Colonic mucosa (tissue), 4 donors: ENCODE measurements around the gene MCEE. TPM values are rescaled to one million over a fixed set of nuclear protein-coding genes. Genes with fewer than 3 reads are reported as not detected.
A peak's percentile ranks its signal among the peaks of the same experiment; 100 is the strongest.
"Not testable (repeated sequence)": the region's sequence is repeated elsewhere in the genome, so short reads cannot be mapped to it uniquely, and the experiment has no call there.

Experiments
- DNase-seq: peaks from one replicate; pipeline ENCODE4 v3.0.0-alpha.2; 2020
- H3K27ac ChIP-seq: fragments of 200-600 bp; one replicate; pipeline ENCODE4 v1.8.0; 2021
- H3K27me3 ChIP-seq: fragments of 200-600 bp; one replicate; pipeline ENCODE4 v1.8.0; 2021
- H3K36me3 ChIP-seq: fragments of 200-600 bp; one replicate; pipeline ENCODE4 v1.8.0; 2021
- H3K4me1 ChIP-seq: fragments of 200-600 bp; one replicate; pipeline ENCODE4 v1.8.0; 2021; ENCODE audit warnings: mild to moderate bottlenecking
- H3K4me3 ChIP-seq: fragments of 200-600 bp; one replicate; pipeline ENCODE4 v1.8.0; 2021
- H3K9ac ChIP-seq, 2 donors: one replicate each; pipeline ENCODE4 v1.7.0; 2013; ENCODE audit warnings: control low read depth in 2 of 2, low read depth in 2 of 2, low read length in 2 of 2
- H3K9me3 ChIP-seq: fragments of 200-600 bp; one replicate; pipeline ENCODE4 v1.8.0; 2021
- intact Hi-C: fragments of 100-400 bp; cut with DNase I; formaldehyde crosslinking; loops from one replicate; pipeline ENCODE4 v1.14.1; 2022
- total RNA-seq, 2 donors: library from RNA; stranded (reverse); fragmentation: NEBNext Ultra II Directional in 1 of 2; extraction: Animal tissue kit (Norgen Biotek cat#: 25700) in 1 of 2; gene quantifications; one replicate each; pipeline ENCODE4 v1.2.1, GENCODE V29; 2021
- TF ChIP-seq, protein P1 (sequence below): fragments of 200-600 bp; IDR thresholded peaks from one replicate; pipeline ENCODE4 v1.8.0; 2022; ENCODE audit warnings: antibody characterized with exemption, mild to moderate bottlenecking
- donor health status: healthy.
- donor health status: DM: no; HTN: no; CAD: no.
- donor health status: DM: no; HTN: no; CAD: no.

MCEE gene
- total RNA-seq, 2 donors from 2014 or later, result 20.3 to 23.2 TPM

DNA sequence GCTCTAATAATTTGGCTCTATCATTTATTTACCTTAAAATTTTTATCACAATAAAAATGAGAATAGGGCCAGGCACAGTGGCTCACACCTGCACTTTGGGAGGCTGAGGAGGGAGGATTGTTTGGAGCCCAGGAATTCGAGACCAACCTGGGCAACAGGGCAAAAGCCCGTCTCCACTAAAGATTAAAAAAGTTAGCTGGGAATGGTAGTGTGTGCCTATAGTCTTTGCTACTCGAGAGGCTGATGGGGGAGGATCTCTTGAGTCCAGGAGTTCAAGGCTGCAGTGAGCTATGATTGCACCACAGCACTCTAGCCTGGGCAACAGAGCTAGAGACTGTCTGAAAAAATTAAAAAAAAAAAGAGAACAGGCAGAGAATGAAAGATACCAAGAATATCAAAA lies 6.1 kb upstream of the MCEE start:
- TF ChIP-seq, protein P1, sequence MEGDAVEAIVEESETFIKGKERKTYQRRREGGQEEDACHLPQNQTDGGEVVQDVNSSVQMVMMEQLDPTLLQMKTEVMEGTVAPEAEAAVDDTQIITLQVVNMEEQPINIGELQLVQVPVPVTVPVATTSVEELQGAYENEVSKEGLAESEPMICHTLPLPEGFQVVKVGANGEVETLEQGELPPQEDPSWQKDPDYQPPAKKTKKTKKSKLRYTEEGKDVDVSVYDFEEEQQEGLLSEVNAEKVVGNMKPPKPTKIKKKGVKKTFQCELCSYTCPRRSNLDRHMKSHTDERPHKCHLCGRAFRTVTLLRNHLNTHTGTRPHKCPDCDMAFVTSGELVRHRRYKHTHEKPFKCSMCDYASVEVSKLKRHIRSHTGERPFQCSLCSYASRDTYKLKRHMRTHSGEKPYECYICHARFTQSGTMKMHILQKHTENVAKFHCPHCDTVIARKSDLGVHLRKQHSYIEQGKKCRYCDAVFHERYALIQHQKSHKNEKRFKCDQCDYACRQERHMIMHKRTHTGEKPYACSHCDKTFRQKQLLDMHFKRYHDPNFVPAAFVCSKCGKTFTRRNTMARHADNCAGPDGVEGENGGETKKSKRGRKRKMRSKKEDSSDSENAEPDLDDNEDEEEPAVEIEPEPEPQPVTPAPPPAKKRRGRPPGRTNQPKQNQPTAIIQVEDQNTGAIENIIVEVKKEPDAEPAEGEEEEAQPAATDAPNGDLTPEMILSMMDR, result no peak
- Histone ChIP-seq H3K27ac (no peak overlapping the region), H3K4me1 (peaks cover 5% of the 10 kb centered on the region), H3K27me3 (no peaks in the 10 kb centered on the region), H3K9me3 (no peaks in the 10 kb centered on the region), H3K36me3 (peaks cover 22% of the 10 kb centered on the region), H3K4me3 (no peak overlapping the region), H3K9ac (no peak overlapping the region)
- DNase-seq, result no peak
- intact Hi-C loops, result no loop called here

DNA sequence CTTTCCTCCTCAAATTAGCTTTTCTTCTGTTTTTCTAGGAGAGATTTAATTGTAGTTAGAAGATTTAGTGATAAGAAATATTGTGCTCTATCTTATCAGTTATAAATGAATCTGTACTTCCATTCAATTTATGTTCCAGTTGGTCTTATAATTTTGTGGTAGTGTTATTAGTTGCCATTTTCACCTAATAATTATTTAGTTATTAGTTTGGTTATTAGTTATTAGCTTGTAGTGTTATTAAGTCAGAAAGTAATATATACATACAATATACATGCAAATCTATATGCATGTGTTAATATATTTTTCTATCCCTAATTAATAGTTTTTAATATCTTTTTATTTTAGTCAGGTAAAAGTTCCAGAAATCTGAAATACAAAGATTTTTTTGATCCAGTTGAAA lies 3.6 kb upstream of the MCEE start:
- Histone ChIP-seq H3K4me3 (no peak overlapping the region), H3K27me3 (no peaks in the 10 kb centered on the region), H3K9me3 (no peaks in the 10 kb centered on the region), H3K9ac (no peak overlapping the region), H3K27ac (no peak overlapping the region), H3K36me3 (peaks cover 16% of the 10 kb centered on the region), H3K4me1 (peaks cover 6% of the 10 kb centered on the region)
- intact Hi-C loops, result no loop called here
- TF ChIP-seq, protein P1, result no peak
- no peak for DNase-seq

DNA sequence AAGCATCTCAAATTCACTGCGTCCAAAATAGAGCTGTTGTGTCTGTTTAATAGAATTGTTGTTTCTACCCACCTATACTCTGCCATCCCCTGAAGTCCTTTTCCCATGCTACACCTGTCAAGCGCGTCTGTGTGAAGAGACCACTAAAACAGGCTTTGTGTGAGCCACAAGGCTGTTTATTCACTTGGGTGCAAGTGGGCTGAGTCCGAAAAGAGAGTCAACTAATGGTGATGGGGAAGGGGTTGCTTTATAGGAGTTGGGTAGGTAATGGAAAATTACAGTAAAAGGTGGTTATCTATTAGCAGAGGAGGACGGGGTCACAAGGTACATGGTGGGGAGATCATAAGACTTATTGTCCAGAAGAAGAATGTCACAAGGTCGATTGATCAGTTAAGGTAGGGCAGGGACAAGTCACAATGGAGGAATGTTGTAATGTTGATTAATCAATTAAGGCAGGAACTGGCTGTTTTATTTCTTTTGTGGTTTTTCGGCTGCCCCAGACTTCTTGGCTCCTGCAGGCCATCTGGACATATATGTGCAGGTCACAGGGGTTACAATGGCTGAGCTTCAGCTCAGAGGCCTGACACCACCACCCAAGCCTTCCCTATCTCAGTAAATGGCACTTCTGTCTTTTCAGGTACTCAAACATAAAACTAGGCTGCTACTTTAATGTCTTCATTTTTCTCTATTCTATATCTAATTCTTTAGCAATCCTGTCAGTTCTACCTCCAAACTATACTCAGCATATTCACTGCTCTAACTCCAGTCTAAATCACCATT lies 1.5 kb upstream of the MCEE start:
- H3K27ac ChIP-seq, H3K4me1 ChIP-seq, DNase-seq, H3K9me3 ChIP-seq, H3K27me3 ChIP-seq, intact Hi-C loops: not testable (repeated sequence)
- peak overlapping the region; percentile 78 for H3K4me3 ChIP-seq
- H3K9ac ChIP-seq, result peak overlapping the region; percentile 74 to 82
- H3K36me3 ChIP-seq, result peaks cover 15% of the 10 kb centered on the region

DNA sequence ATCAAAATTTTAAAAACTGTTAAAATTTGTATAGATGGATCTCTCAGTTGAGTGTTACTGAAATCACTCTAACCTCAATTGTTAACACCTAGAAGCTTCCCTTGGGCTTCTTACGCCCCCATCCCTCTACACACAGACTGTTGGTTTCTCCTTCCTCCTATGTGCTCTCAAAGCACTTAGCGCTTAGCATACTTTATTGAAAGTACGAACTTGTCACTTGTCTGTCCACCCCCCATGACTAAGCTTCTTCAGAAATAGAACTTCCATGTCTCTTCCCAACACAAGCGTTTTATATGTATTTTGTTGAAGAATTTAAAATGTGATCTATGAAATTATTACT lies 846 bp upstream of the MCEE start:
- Histone ChIP-seq H3K4me3 (peak overlapping the region; percentile 78), H3K9ac (peak overlapping the region; percentile 74 to 82), H3K9me3 (no peaks in the 10 kb centered on the region), H3K36me3 (peaks cover 11% of the 10 kb centered on the region), H3K27ac (peak overlapping the region; percentile 95), H3K27me3 (no peaks in the 10 kb centered on the region), H3K4me1 (peaks cover 6% of the 10 kb centered on the region)
- intact Hi-C loops, result no loop called here
- no peak for DNase-seq
- TF ChIP-seq, protein P1, result no peak

DNA sequence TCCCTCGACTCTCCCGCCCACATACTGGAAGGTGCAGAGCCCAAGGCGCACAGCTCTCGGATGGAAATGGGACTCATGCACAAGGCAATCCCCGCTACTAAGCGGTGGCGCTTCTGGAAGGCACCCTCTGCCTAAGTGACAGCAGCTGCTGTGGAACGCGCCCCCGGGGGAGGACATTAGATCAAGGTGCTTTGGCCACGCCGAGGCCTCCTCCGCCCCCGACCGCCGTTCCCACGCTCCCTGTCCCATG lies 202 bp downstream of the MCEE start:
- H3K9me3 ChIP-seq, result no peaks in the 10 kb centered on the region
- peak overlapping the region; percentile 82 to 85 for H3K9ac ChIP-seq
- peaks cover 6% of the 10 kb centered on the region for H3K4me1 ChIP-seq
- H3K27ac ChIP-seq, result peak overlapping the region; percentile 95
- H3K36me3 ChIP-seq, result peaks cover 10% of the 10 kb centered on the region
- intact Hi-C loops, result no loop called here
- TF ChIP-seq, protein P1, result no peak
- H3K27me3 ChIP-seq, result no peaks in the 10 kb centered on the region
- peak overlapping the region; percentile 78 for H3K4me3 ChIP-seq
- DNase-seq, result peak; percentile 75

DNA sequence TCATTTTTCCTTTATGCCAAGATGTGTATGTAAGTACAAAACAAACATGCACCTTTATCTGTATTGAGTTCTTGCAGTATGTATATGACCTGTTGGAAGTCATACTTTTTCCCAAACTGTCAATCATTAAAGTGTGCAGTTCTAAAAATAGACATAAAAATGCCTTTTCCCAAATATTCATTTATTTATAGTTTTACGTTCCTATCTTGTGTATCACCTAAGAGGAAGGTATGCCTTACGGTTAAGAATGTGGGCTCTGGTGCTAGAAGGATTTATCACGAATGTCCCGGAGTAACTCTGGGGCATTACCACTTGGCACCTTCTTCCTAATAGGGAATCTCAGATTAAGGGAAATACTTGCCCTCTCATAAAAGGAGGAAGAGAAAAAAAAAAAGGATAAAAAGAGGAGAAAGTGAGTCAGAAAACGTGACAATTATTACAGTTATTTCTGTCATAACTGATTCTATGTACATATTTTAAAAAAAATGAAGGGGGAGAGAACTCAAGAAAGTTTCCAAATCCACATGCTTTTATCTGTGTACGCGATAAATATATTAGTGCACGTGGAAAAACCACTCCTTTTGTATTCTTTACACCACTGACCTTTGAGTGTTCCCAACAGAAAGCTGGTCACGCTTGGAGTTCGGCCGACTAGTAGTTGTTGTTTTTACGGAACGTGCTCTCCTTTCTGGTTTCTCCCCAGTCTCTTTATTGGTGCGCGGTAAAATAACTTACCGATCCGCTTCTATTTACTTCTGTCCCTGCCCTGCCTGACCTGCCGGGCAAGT lies 721 bp downstream of the MCEE start:
- intact Hi-C loops, result no loop called here
- Histone ChIP-seq H3K4me1 (peaks cover 6% of the 10 kb centered on the region), H3K27me3 (no peaks in the 10 kb centered on the region), H3K27ac (peak overlapping the region; percentile 95), H3K9me3 (no peaks in the 10 kb centered on the region), H3K4me3 (peak overlapping the region; percentile 78), H3K36me3 (peaks cover 6% of the 10 kb centered on the region), H3K9ac (peak overlapping the region; percentile 82 to 85)
- no peak for DNase-seq
- TF ChIP-seq, protein P1, result no peak
